A549 (cell line): Measurements from ENCODE around the gene HOXC12. TPM values are rescaled to one million over a fixed set of nuclear protein-coding genes. Genes with fewer than 3 reads are reported as not detected.
A peak's percentile ranks its signal among the peaks of the same experiment; 100 is the strongest.

Experiments used
- ATAC-seq, 2 experiments: fragments of 200-7000 bp in 1 of 2; fragments of >200 bp in 1 of 2; cut with Nextera tagmentation in 1 of 2; cut with Tn5 transposase in 1 of 2; 3 replicates each; pipeline versions ENCODE4 v1.8.0 to v1.9.1; 2018 to 2020; ENCODE audit warnings: mild to moderate bottlenecking in 1 of 2, moderate library complexity in 1 of 2
- CTCF ChIA-PET: fragments of 300-600 bp; sonication (Branson Sonifier 250); formaldehyde crosslinking; extraction: SDS; loops from one replicate; lab custom pipeline; 2021; ENCODE audit warnings: antibody characterized with exemption, inconsistent platforms; lab: Yijun Ruan, JAX
- POLR2A ChIA-PET: fragments of 350-600 bp; formaldehyde crosslinking; extraction: SDS; loops from one replicate; lab custom pipeline; 2021; ENCODE audit warnings: antibody characterized with exemption, inconsistent platforms; lab: Yijun Ruan, JAX
- DNase-seq, 2 experiments: peaks; one replicate each; pipeline versions ENCODE4 v3.0.0 to v3.0.0-alpha.2; 2011 to 2016; ENCODE audit warnings: low read depth in 1 of 2, low spot score in 1 of 2
- FAIRE-seq: peaks from 2 replicates; lab custom pipeline; 2011; peaks lifted over from hg19 to GRCh38; lab: Jason Lieb, UNC
- H3K27ac ChIP-seq, 2 experiments: fragments of >200 bp; sonication (Bioruptor Twin); formaldehyde crosslinking; 3 replicates each; pipeline ENCODE4 v1.5.1; 2016 to 2017
- H3K4me1 ChIP-seq: fragments of >200 bp; sonication (Bioruptor Twin); formaldehyde crosslinking; 3 replicates; pipeline ENCODE4 v1.6.1; 2016
- H3K4me2 ChIP-seq: fragments of >200 bp; sonication (Bioruptor Twin); formaldehyde crosslinking; 3 replicates; pipeline ENCODE4 v1.6.1; 2016
- H3K4me3 ChIP-seq: fragments of >200 bp; sonication (Bioruptor Twin); formaldehyde crosslinking; 3 replicates; pipeline ENCODE4 v1.5.1; 2016
- H3K9me3 ChIP-seq: fragments of >200 bp; sonication (Bioruptor Twin); formaldehyde crosslinking; 3 replicates; pipeline ENCODE4 v1.6.1; 2016
- BHLHE40 ChIP-seq: IDR thresholded peaks from 2 replicates; pipeline ENCODE4 v1.6.1; 2012; ENCODE audit warnings: low read depth, low read length, inconsistent platforms
- E2F6 ChIP-seq: IDR thresholded peaks from 2 replicates; pipeline ENCODE4 v1.6.1; 2012; ENCODE audit warnings: low read depth, borderline replicate concordance
- EHF ChIP-seq: fragments of 250-450 bp; sonication (Bioruptor Pico); IDR thresholded peaks from 2 replicates; pipeline ENCODE4 v1.5.0; 2020; ENCODE audit warnings: mild to moderate bottlenecking
- ESRRA ChIP-seq: fragments of 150-350 bp; IDR thresholded peaks from 2 replicates; pipeline ENCODE4 v1.6.1; 2014; ENCODE audit warnings: mild to moderate bottlenecking, low read length, borderline replicate concordance
- FOXS1 ChIP-seq: fragments of 250-450 bp; sonication (Bioruptor Pico); IDR thresholded peaks from 2 replicates; pipeline ENCODE4 v1.5.0; 2020; ENCODE audit warnings: mild to moderate bottlenecking, moderate library complexity
- GATA3 ChIP-seq: IDR thresholded peaks from 2 replicates; pipeline ENCODE4 v1.6.1; 2012; ENCODE audit warnings: borderline replicate concordance
- MAFK ChIP-seq: fragments of 450-650 bp; IDR thresholded peaks from 2 replicates; pipeline ENCODE4 v1.6.1; 2014; ENCODE audit not compliant: partially characterized antibody
- MAZ ChIP-seq: fragments of 150-350 bp; IDR thresholded peaks from 2 replicates; pipeline ENCODE4 v1.6.1; 2014; ENCODE audit warnings: antibody characterized with exemption, low read depth, low read length, borderline replicate concordance
- MYC ChIP-seq: IDR thresholded peaks from 2 replicates; pipeline ENCODE4 v1.6.1; 2012; ENCODE audit warnings: mild to moderate bottlenecking, inconsistent platforms, low read length, improper control_type of control experiment, borderline replicate concordance
- NPAS2 ChIP-seq: fragments of 250-450 bp; sonication (Bioruptor Pico); IDR thresholded peaks from 2 replicates; pipeline ENCODE4 v1.8.0; 2022; ENCODE audit warnings: mild to moderate bottlenecking, moderate library complexity, borderline replicate concordance
- NR3C1 ChIP-seq: fragments of >200 bp; sonication (Bioruptor Twin); formaldehyde crosslinking; IDR thresholded peaks from 3 replicates; pipeline ENCODE4 v1.6.1; 2017
- SREBF2 ChIP-seq: fragments of 450-650 bp; IDR thresholded peaks from 2 replicates; pipeline ENCODE4 v1.6.1; 2014; ENCODE audit warnings: mild to moderate bottlenecking, moderate library complexity
- USF2 ChIP-seq: fragments of 450-650 bp; IDR thresholded peaks from 2 replicates; pipeline ENCODE4 v1.6.1; 2014; ENCODE audit warnings: antibody characterized with exemption
- ZSCAN20 ChIP-seq: fragments of 250-450 bp; sonication (Bioruptor Pico); IDR thresholded peaks from 2 replicates; pipeline ENCODE4 v1.8.0; 2022; ENCODE audit warnings: mild to moderate bottlenecking, moderate library complexity
- WGBS: methylation state at CpG from one replicate; pipeline ENCODE4 v1.1.6; 2017; ENCODE audit errors: missing lambda C conversion rate; 5-methylcytosine and 5-hydroxymethylcytosine counted together
- polyA plus RNA-seq, 4 experiments: library from polyadenylated mRNA; depleted of rRNA in 3 of 4; stranded (reverse); fragments of >200 nt; fragmentation: RNase III in 1 of 4; extraction: RNeasy Plus Mini Kit Qiagen cat#74134 plus additional on column Dnase treatment in 1 of 4; gene quantifications; 2 replicates in 3 of 4; 3 replicates in 1 of 4; pipeline ENCODE4 v1.2.3, GENCODE V29; 2011 to 2017
- TF ChIP-seq, protein P1 (sequence below): fragments of >200 bp; sonication (Bioruptor Twin); formaldehyde crosslinking; IDR thresholded peaks from 2 replicates; pipeline ENCODE4 v1.6.1; 2016
- TF ChIP-seq, protein P2 (sequence below): fragments of 150-350 bp; IDR thresholded peaks from 2 replicates; pipeline ENCODE4 v1.6.1; 2014; ENCODE audit warnings: low read depth, mild to moderate bottlenecking, low read length
- TF ChIP-seq, protein P3 (sequence below): IDR thresholded peaks from 2 replicates; pipeline ENCODE4 v1.6.1; 2012
- TF ChIP-seq, protein P4 (sequence below): fragments of >200 bp; sonication (Bioruptor Twin); formaldehyde crosslinking; IDR thresholded peaks from 3 replicates; pipeline ENCODE4 v1.5.1; 2016

HOXC12 gene
- polyA plus RNA-seq, 2 of the 4 experiments (the other 2 are of a cell fraction) = not detected

DNA sequence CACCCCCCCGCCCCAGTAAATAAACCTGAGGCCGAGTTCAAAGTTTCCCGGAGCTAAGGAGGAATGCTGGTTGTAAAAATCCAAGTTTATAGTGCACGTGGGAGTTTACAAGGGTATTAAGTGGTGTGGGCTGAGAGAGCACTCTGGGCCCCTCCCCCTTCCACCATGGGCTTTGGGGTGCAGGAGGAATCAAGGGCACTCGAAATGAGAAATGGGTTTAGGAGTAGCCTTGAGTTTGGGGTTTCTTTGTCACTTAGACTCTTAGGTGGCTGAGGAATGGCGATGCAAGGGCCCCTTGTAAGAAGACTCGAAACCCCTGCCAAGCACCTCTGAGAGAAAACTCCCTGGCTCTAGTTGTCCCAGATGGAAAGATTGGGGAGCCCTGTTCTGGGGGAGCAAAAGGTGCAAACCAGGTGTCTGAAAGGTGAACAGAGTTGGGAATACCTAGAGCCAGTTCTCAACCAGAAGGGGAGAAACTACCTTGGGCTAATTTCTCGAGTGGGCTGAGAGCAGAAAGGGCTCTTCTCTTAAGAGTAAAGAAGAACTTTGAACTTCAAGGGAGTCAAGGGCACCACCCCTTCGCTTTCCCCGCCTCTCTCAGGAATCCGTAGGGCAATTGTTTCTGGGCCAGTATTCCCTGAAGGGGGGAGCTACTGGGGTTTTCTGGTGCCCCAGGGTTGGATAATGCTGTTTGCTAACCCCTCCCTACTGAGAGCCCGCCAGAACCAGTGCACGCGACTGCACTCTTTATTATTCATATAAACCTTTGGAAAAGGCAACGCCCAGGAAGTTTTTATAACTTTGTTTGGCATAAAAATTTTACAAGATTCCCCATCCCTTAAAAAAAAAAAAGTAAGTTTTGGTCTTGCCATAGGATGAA lies 24.0 kb downstream of the HOXC12 start:
- no peaks in the 10 kb centered on the region for H3K9me3 ChIP-seq
- 42% methylated on average over 15 of the region's 15 CpGs for WGBS
- CTCF ChIA-PET = interaction anchor here (0.7 to 1.0 kb wide), 2 partner anchors 20 to 191 kb away, joined by 3 read pairs; no protein-coding TSS in a partner anchor
- ATAC-seq (peak in 1 of 2 experiments; percentile 43; a peak in 3 of 6 replicates), DNase-seq (peak in 1 of 2 experiments; percentile 62), FAIRE-seq (no peak)
- no peak for TF ChIP-seq NR3C1
- TF ChIP-seq BHLHE40 = peak; percentile 27; the same call in 1 of the 2 replicates
- H3K4me1 ChIP-seq = peaks cover 27% of the 10 kb centered on the region
- no peak overlapping the region for H3K4me3 ChIP-seq
- peak overlapping the region; percentile 53 for H3K4me2 ChIP-seq
- POLR2A ChIA-PET = no interaction called here
- H3K27ac ChIP-seq = peak overlapping the region; percentile 17 to 33; a peak in 3 of 6 replicates

- ATAC-seq (no peak), DNase-seq (no peak), FAIRE-seq (no peak)
- no peak for TF ChIP-seq ZSCAN20
- TF ChIP-seq ESRRA = no peak
- TF ChIP-seq FOXS1 (CRISPR knock-in tag) = no peak
- TF ChIP-seq MAFK = no peak
- TF ChIP-seq, protein P1, sequence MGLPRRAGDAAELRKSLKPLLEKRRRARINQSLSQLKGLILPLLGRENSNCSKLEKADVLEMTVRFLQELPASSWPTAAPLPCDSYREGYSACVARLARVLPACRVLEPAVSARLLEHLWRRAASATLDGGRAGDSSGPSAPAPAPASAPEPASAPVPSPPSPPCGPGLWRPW = no peak
- TF ChIP-seq SREBF2 = no peak
- TF ChIP-seq E2F6 = no peak
- no peak for TF ChIP-seq USF2
- TF ChIP-seq, protein P2, sequence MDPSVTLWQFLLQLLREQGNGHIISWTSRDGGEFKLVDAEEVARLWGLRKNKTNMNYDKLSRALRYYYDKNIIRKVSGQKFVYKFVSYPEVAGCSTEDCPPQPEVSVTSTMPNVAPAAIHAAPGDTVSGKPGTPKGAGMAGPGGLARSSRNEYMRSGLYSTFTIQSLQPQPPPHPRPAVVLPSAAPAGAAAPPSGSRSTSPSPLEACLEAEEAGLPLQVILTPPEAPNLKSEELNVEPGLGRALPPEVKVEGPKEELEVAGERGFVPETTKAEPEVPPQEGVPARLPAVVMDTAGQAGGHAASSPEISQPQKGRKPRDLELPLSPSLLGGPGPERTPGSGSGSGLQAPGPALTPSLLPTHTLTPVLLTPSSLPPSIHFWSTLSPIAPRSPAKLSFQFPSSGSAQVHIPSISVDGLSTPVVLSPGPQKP = no peak
- TF ChIP-seq, protein P3, sequence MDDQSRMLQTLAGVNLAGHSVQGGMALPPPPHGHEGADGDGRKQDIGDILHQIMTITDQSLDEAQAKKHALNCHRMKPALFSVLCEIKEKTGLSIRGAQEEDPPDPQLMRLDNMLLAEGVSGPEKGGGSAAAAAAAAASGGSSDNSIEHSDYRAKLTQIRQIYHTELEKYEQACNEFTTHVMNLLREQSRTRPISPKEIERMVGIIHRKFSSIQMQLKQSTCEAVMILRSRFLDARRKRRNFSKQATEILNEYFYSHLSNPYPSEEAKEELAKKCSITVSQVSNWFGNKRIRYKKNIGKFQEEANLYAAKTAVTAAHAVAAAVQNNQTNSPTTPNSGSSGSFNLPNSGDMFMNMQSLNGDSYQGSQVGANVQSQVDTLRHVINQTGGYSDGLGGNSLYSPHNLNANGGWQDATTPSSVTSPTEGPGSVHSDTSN = no peak
- TF ChIP-seq GATA3 = no peak
- no peak for TF ChIP-seq NPAS2 (CRISPR knock-in tag)
- TF ChIP-seq MYC = no peak
- TF ChIP-seq, protein P4, sequence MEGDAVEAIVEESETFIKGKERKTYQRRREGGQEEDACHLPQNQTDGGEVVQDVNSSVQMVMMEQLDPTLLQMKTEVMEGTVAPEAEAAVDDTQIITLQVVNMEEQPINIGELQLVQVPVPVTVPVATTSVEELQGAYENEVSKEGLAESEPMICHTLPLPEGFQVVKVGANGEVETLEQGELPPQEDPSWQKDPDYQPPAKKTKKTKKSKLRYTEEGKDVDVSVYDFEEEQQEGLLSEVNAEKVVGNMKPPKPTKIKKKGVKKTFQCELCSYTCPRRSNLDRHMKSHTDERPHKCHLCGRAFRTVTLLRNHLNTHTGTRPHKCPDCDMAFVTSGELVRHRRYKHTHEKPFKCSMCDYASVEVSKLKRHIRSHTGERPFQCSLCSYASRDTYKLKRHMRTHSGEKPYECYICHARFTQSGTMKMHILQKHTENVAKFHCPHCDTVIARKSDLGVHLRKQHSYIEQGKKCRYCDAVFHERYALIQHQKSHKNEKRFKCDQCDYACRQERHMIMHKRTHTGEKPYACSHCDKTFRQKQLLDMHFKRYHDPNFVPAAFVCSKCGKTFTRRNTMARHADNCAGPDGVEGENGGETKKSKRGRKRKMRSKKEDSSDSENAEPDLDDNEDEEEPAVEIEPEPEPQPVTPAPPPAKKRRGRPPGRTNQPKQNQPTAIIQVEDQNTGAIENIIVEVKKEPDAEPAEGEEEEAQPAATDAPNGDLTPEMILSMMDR = no peak
- TF ChIP-seq MAZ = no peak
- no peak for TF ChIP-seq EHF
- ChIA-PET CTCF (interaction anchor here (1.4 to 1.6 kb wide), 2 partner anchors 228 to 230 kb away, joined by 3 to 5 read pairs; no protein-coding TSS in a partner anchor), POLR2A (no interaction called here)
- H3K4me2 ChIP-seq = no peak overlapping the region
- no peak overlapping the region for H3K4me3 ChIP-seq
- H3K4me1 ChIP-seq = peaks cover 27% of the 10 kb centered on the region
- H3K9me3 ChIP-seq = no peaks in the 10 kb centered on the region
- 94% methylated on average over 7 of the region's 7 CpGs for WGBS
- H3K27ac ChIP-seq = no peak overlapping the region
Observed at GRCh38 chr12:53980104-53980801, 25.6 kb downstream of the HOXC12 start.
